ENCODE measurements around the gene MND1. TPM values are rescaled to one million over a fixed set of nuclear protein-coding genes. Genes with fewer than 3 reads are reported as not detected.

Gene MND1, protein sequence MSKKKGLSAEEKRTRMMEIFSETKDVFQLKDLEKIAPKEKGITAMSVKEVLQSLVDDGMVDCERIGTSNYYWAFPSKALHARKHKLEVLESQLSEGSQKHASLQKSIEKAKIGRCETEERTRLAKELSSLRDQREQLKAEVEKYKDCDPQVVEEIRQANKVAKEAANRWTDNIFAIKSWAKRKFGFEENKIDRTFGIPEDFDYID
- 0.65 and 2.3 TPM in 2 replicates for total RNA-seq

GRCh38 chr4:153344131-153345011 lies at the start of gene MND1:
Gene MND1 (plus strand): TSS chr4:153344688. CDS start chr4:153344738, 50 bp downstream.

Other genes with a start within 250 kb of the MND1 start
- gene TRIM2, start 140.2 kb upstream of the MND1 start, total RNA-seq = 9.7 and 18.0 TPM in 2 replicates
- 5.2 and 14.4 TPM in 2 replicates for gene TMEM131L, start 121.7 kb downstream of the MND1 start, total RNA-seq